Measurements from ENCODE around the gene CAMK2A.

CAMK2A gene

DNA sequence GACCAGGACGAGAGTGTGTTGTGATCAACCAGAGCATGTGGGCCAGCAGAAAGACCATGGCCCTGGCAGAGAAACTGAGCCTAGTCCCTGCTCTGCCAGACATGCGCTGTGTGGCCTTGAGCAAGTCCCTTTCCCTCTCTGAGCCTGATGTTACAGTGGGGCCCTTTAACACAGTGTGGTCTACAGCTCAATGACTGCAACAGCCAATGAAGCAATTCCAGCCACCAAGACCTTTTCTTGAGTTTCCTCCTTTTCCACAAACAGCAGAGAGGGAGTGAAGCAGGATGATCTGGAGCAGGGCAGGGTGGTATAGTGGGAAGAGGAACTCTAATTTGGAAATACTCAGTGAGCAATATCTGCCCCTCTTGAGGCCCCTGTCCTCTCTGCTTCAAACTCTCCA, 38.9 kb upstream of the CAMK2A start:
- TF ChIP-seq, protein P1, sequence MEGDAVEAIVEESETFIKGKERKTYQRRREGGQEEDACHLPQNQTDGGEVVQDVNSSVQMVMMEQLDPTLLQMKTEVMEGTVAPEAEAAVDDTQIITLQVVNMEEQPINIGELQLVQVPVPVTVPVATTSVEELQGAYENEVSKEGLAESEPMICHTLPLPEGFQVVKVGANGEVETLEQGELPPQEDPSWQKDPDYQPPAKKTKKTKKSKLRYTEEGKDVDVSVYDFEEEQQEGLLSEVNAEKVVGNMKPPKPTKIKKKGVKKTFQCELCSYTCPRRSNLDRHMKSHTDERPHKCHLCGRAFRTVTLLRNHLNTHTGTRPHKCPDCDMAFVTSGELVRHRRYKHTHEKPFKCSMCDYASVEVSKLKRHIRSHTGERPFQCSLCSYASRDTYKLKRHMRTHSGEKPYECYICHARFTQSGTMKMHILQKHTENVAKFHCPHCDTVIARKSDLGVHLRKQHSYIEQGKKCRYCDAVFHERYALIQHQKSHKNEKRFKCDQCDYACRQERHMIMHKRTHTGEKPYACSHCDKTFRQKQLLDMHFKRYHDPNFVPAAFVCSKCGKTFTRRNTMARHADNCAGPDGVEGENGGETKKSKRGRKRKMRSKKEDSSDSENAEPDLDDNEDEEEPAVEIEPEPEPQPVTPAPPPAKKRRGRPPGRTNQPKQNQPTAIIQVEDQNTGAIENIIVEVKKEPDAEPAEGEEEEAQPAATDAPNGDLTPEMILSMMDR (IDR thresholded peaks at IDR 0.05; ENCODE audit: extremely low read depth, missing control alignments), result no peak

DNA sequence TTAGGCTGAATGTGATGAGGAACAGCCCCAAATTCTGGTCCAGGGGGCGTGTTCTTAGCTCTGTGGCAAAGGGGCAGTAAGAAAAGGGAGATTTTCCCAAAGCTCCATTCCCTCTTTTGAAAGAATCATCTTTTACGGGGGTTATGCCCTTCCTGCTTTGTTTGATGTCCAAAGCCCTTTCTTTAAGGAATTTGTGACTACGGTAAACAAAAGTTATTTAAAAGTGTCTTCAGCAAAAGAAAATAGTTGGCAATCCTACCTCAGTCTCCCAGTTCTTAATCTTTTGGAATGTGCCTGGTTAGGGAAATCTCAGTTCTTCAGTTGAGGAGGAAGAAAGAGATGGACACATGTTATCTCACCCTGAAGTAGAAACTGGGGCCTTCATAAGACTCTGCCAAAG, 37.6 kb upstream of the CAMK2A start:
- TF ChIP-seq, protein P1 (IDR thresholded peaks at IDR 0.05; ENCODE audit: extremely low read depth, missing control alignments), result no peak

More for the DNA sequence above, 38.9 kb upstream of the CAMK2A start:
- DNase-seq (ENCODE audit: low spot score), result no peak

DNA sequence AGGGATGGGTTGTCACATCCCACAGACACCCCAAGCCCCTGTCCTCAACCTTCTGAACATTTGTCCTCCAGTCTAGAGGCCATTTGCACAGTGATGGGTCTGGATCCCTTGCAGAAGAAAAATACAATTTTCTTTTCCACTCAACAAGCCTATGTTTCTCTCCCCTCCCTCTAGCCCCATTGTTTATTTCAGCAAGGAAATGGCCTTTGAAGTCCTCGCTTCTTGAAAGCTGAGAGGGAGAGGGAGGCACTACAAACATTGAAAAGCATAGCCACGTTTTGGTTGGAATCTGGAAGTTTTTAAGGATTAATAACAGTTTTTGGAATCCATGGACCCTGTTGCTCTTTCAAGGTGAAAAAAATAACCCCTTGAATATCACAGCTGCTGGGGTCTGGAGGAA, 37.1 kb upstream of the CAMK2A start:
- DNase-seq (ENCODE audit: low spot score), result no peak
- TF ChIP-seq, protein P1 (IDR thresholded peaks at IDR 0.05; ENCODE audit: extremely low read depth, missing control alignments), result no peak

More for the DNA sequence above, 37.6 kb upstream of the CAMK2A start:
- DNase-seq (ENCODE audit: low spot score), result no peak

DNA sequence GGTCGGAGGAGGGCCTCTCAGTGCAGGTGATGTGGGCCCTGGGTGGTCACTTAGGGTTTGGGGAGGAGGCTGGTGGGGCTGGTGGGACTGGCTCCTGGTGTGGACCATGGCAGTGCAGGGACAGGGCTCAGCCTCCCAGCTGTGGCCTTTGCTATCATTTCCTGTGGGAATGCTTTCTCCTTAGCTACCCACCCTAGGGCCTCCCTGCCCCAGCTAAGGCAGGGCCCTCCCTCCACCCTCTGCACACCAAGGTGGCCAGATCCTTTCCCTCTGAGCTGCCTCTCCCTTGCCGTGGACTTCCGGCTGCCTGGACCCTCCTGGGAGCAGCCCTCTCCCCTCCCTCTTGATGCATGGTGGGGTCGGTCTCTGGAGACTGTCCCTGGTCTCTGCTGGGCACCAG, 35.9 kb upstream of the CAMK2A start:
- DNase-seq (ENCODE audit: low spot score), result no peak
- TF ChIP-seq, protein P1 (IDR thresholded peaks at IDR 0.05; ENCODE audit: extremely low read depth, missing control alignments), result no peak

GRCh38 chr5:150323819-150324218, 34.2 kb upstream of the CAMK2A start:
- no peak for DNase-seq (ENCODE audit: low spot score)
- TF ChIP-seq, protein P1 (IDR thresholded peaks at IDR 0.05; ENCODE audit: extremely low read depth, missing control alignments), result no peak

DNA sequence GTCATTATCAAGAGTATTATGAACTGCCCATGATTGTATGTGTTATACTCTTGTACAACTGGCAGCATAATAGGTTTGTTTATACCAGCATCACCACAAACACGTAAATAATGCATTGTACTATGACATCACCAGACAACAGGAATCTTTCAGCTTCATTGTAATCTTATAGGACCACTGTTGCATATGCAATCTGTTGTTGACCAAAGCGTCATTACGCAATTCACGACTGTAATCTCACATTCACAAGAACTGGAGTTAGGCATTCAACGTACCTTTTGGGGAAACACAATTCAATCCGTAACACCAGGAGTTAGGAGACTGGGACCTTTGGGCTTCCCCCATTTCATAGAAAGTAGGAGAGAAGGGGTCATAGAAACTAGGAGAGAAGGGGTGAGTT, 33.5 kb upstream of the CAMK2A start:
- DNase-seq (ENCODE audit: low spot score), result no peak
- TF ChIP-seq, protein P1 (IDR thresholded peaks at IDR 0.05; ENCODE audit: extremely low read depth, missing control alignments), result no peak

DNA sequence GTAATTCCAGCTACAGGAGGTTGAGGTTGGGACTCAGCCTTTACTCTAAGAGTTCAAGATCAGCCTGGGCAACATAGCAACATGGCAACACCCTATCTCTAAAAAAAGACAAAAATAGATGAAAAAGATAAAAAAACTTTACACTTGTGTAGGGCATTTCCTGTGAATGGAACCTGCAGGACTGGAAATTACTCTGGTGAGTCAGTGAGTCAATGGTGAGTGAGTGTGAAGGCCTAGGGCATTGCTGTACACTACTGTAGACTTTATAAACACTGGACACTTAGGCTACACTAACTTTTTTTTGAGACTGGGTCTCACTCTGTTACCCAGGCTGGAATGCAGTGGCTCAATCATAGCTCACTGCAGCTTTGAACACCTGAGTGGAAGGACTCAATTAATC, 32.6 kb upstream of the CAMK2A start:
- DNase-seq (ENCODE audit: low spot score), result no peak
- TF ChIP-seq, protein P1 (IDR thresholded peaks at IDR 0.05; ENCODE audit: extremely low read depth, missing control alignments), result no peak

Measured in GM20000 (cell line).